ENCODE results near the gene EFHC1.
A peak's percentile ranks its signal among the peaks of the same experiment; 100 is the strongest.

The EFHC1 gene

GRCh38 chr6:52539607-52540006 lies 119.5 kb downstream of the EFHC1 start:
- DNase-seq (ENCODE audit: low spot score) = no peak

- no peak for DNase-seq (ENCODE audit: low spot score)
Observed at GRCh38 chr6:52540286-52540902, 120.3 kb downstream of the EFHC1 start.

- no peak for DNase-seq (ENCODE audit: low spot score)
Observed at GRCh38 chr6:52541135-52541534, 121.0 kb downstream of the EFHC1 start.

- DNase-seq (ENCODE audit: low spot score) = no peak
Observed at GRCh38 chr6:52543262-52543661, 123.1 kb downstream of the EFHC1 start.

- no peak for DNase-seq (ENCODE audit: low spot score)
Observed at GRCh38 chr6:52543729-52544601, 123.8 kb downstream of the EFHC1 start.

GRCh38 chr6:52544602-52545405 lies 124.7 kb downstream of the EFHC1 start:
- no peak for DNase-seq (ENCODE audit: low spot score)

GRCh38 chr6:52545406-52546119 lies 125.4 kb downstream of the EFHC1 start:
- DNase-seq (ENCODE audit: low spot score) = no peak

- no peak for DNase-seq (ENCODE audit: low spot score)
Observed at GRCh38 chr6:52546192-52546591, 126.0 kb downstream of the EFHC1 start.

- no peak for DNase-seq (ENCODE audit: low spot score)
Observed at GRCh38 chr6:52546678-52547077, 126.5 kb downstream of the EFHC1 start.

GRCh38 chr6:52547647-52548352 lies 127.7 kb downstream of the EFHC1 start:
- DNase-seq (ENCODE audit: low spot score) = no peak

GRCh38 chr6:52548353-52548713 lies 128.2 kb downstream of the EFHC1 start:
- DNase-seq (ENCODE audit: low spot score) = no peak

- DNase-seq (ENCODE audit: low spot score) = no peak
Observed at GRCh38 chr6:52548999-52549398, 128.9 kb downstream of the EFHC1 start.

GRCh38 chr6:52549428-52549827 lies 129.3 kb downstream of the EFHC1 start:
- no peak for DNase-seq (ENCODE audit: low spot score)

GRCh38 chr6:52550014-52550575 lies 130.0 kb downstream of the EFHC1 start:
- DNase-seq (ENCODE audit: low spot score) = no peak

GRCh38 chr6:52550870-52551269 lies 130.7 kb downstream of the EFHC1 start:
- DNase-seq (ENCODE audit: low spot score) = no peak

- DNase-seq (ENCODE audit: low spot score) = no peak
Observed at GRCh38 chr6:52551483-52552277, 131.5 kb downstream of the EFHC1 start.

- DNase-seq (ENCODE audit: low spot score) = peak; percentile 26
Observed at GRCh38 chr6:52552278-52552643, 132.1 kb downstream of the EFHC1 start.

- DNase-seq (ENCODE audit: low spot score) = no peak
Observed at GRCh38 chr6:52553158-52553557, 133.0 kb downstream of the EFHC1 start.

GRCh38 chr6:52553719-52554118 lies 133.6 kb downstream of the EFHC1 start:
- no peak for DNase-seq (ENCODE audit: low spot score)

- no peak for DNase-seq (ENCODE audit: low spot score)
Observed at GRCh38 chr6:52554684-52555280, 134.6 kb downstream of the EFHC1 start.
